Type B pancreatic cell (in vitro differentiated cells): ENCODE measurements around the gene ADAM10. TPM values are rescaled to one million over a fixed set of nuclear protein-coding genes. Genes with fewer than 3 reads are reported as not detected.

Source experiments
- DNase-seq: peaks from one replicate; pipeline ENCODE4 v3.0.0; 2021; ENCODE audit warnings: mixed read lengths; ENCODE audit not compliant: unreplicated experiment; ENCODE audit errors: extremely low spot score
- H3K27ac Mint-ChIP-seq: 2 replicates; pipeline ENCODE4 v1.8.0; 2021; ENCODE audit warnings: mild to moderate bottlenecking, mixed read lengths
- H3K27me3 Mint-ChIP-seq: 2 replicates; pipeline ENCODE4 v1.8.0; 2021; ENCODE audit warnings: mixed read lengths
- H3K36me3 Mint-ChIP-seq: 2 replicates; pipeline ENCODE4 v1.8.0; 2021; ENCODE audit warnings: mixed read lengths
- H3K4me1 Mint-ChIP-seq: one replicate; pipeline ENCODE4 v1.8.0; 2021; ENCODE audit warnings: mixed read lengths; ENCODE audit not compliant: unreplicated experiment
- H3K4me3 Mint-ChIP-seq: 2 replicates; pipeline ENCODE4 v1.8.0; 2021; ENCODE audit warnings: mild to moderate bottlenecking, mixed read lengths
- H3K9me3 Mint-ChIP-seq: 2 replicates; pipeline ENCODE4 v1.8.0; 2021; ENCODE audit warnings: mixed read lengths
- CTCF ChIP-seq: fragments of 200-600 bp; sonication (generic); conservative IDR thresholded peaks from 2 replicates; pipeline ENCODE4 v1.5.0; 2021; ENCODE audit warnings: antibody characterized with exemption, mild to moderate bottlenecking
- total RNA-seq: library from RNA; stranded (reverse); gene quantifications from 2 replicates; pipeline ENCODE4 v1.2.1, GENCODE V29; 2021; ENCODE audit warnings: low replicate concordance

ADAM10 gene
- total RNA-seq, 1 donor from 2014 or later: 228 TPM

DNA sequence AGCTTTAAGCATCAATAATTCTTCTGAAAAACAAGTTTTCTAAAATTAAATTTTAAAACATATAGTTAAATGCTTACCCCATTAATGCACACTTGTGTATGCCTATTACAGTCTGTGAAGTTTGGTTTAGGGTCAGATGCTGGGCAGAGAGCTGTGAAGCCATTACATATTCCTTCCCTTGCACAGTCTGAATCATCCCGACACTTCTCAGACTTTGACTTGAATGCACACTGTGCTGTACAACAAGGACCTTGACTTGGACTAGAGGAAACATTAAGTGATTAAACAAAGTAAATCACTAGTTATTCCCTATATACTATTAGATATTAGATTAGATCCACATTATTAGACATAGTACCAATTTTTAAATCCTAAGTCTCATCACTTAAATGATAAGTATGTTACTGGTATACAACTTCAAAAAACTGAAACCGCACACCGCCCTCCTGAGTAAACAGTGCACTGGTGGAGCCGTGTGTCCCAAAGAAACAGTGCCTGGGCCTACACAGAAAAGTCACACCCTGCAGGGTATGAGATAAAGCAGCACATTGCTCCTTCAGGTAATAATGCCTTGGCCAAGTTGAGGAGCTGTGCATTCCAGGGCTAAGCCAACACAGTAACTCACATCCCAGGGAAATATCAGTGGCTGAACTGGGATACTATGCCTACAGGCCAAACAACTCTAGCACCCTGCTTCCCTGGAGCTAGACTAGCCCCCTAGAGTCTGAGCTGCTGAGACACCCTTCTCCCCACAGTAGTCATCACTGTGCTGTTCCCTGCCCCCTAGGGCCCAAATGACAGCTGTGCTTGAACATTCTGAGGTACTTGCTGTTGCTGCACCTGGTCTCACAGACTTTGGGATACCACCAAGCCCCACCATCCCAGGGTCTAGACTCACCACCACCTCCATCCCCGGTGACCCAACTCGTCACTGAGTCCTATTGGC lies 137.5 kb downstream of the ADAM10 start:
- peaks cover 4% of the 10 kb centered on the region for H3K9me3 Mint-ChIP-seq
- TF ChIP-seq CTCF: no peak
- DNase-seq: no peak
- peak overlapping the region; percentile 52 for H3K27ac Mint-ChIP-seq
- no peaks in the 10 kb centered on the region for H3K4me1 Mint-ChIP-seq
- peaks cover 74% of the 10 kb centered on the region for H3K36me3 Mint-ChIP-seq
- no peaks in the 10 kb centered on the region for H3K27me3 Mint-ChIP-seq
- H3K4me3 Mint-ChIP-seq: no peak overlapping the region

DNA sequence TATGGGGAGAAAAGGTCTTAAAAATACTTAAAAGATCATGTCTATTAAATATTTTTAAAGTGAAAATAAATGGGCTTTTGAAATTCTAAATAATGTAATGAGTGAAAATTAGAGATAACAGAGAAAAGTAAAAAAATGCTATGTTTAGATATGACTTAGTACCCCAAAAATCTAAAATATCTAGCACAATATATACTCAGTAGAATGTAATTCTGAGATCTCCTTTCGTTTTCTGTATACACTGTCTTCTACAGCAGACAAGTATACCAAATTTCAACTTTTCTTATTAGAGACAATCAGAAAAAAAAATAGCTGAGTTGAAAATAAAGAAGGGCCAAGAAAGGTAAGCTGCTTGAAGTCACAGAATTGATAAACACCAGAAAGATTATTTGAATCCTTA lies 140.8 kb downstream of the ADAM10 start:
- Mint-ChIP-seq H3K4me3 (no peak overlapping the region), H3K9me3 (peaks cover 5% of the 10 kb centered on the region), H3K27ac (no peak overlapping the region), H3K4me1 (no peaks in the 10 kb centered on the region), H3K36me3 (peaks cover 68% of the 10 kb centered on the region), H3K27me3 (no peaks in the 10 kb centered on the region)
- TF ChIP-seq CTCF: no peak
- DNase-seq: no peak

- Mint-ChIP-seq H3K9me3 (peaks cover 5% of the 10 kb centered on the region), H3K36me3 (peaks cover 68% of the 10 kb centered on the region), H3K27me3 (no peaks in the 10 kb centered on the region), H3K4me3 (no peak overlapping the region), H3K27ac (peak overlapping the region; percentile 5), H3K4me1 (no peaks in the 10 kb centered on the region)
- no peak for DNase-seq
- TF ChIP-seq CTCF: no peak
Measured at GRCh38 chr15:58608129-58608590, 141.3 kb downstream of the ADAM10 start.

DNA sequence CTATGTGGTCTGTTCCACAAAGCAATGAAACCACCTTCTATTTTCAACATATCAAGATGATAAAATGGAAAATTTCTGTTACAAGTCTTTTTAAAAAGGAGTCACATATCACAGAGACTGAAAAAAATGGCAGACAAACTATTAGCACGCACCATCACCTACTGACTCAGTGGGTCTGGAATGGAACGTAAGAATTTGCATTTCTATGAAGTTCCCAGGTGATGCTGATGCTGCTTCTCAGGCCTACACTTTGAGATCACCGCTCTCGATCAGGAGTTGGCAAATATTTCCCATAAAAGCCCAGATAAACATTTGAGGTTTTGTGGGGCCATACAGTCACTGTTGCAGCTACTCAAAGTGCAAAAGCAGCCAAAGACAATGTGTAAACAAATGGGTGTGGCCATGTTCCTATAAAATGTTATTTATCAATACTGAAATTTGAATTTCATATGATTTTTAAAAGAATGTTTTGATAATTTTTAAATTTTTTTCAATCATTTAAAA lies 142.9 kb downstream of the ADAM10 start:
- peaks cover 66% of the 10 kb centered on the region for H3K36me3 Mint-ChIP-seq
- H3K9me3 Mint-ChIP-seq: peaks cover 5% of the 10 kb centered on the region
- no peak for DNase-seq
- no peaks in the 10 kb centered on the region for H3K4me1 Mint-ChIP-seq
- H3K27me3 Mint-ChIP-seq: no peaks in the 10 kb centered on the region
- H3K4me3 Mint-ChIP-seq: no peak overlapping the region
- peak overlapping the region; percentile 44 for H3K27ac Mint-ChIP-seq
- TF ChIP-seq CTCF: no peak

DNA sequence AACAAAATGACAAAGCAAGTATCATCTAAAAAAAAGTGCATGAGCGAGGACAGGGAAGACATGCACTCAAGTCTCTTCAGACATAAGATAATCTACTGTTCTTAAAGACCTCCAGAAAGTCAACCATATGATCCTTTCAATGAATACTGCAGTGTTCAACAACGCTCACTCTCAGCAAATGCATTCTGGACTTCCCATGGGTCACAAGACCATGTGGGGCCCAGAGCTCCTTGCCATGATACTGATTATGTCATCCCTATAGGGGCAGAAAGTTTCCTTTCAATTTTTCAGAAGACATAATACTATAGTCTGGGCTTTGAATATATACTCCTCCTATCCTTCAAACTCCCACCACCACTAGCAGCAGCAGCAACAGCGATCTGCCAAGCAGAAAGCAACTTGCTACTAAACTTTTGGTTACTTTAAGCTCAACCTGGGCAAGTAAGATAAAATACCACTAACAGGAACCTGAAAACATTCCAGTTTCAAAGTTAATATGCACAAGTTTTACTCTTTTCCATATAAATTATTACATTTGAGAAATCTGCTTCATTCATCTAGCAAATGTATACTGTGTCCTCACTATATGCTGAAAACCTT lies 143.5 kb downstream of the ADAM10 start:
- Mint-ChIP-seq H3K27ac (peak overlapping the region; percentile 44), H3K36me3 (peaks cover 66% of the 10 kb centered on the region), H3K27me3 (no peaks in the 10 kb centered on the region), H3K4me3 (no peak overlapping the region), H3K4me1 (no peaks in the 10 kb centered on the region), H3K9me3 (peaks cover 5% of the 10 kb centered on the region)
- DNase-seq: no peak
- no peak for TF ChIP-seq CTCF
